ENCODE measurements around the gene PKMYT1.

DNA sequence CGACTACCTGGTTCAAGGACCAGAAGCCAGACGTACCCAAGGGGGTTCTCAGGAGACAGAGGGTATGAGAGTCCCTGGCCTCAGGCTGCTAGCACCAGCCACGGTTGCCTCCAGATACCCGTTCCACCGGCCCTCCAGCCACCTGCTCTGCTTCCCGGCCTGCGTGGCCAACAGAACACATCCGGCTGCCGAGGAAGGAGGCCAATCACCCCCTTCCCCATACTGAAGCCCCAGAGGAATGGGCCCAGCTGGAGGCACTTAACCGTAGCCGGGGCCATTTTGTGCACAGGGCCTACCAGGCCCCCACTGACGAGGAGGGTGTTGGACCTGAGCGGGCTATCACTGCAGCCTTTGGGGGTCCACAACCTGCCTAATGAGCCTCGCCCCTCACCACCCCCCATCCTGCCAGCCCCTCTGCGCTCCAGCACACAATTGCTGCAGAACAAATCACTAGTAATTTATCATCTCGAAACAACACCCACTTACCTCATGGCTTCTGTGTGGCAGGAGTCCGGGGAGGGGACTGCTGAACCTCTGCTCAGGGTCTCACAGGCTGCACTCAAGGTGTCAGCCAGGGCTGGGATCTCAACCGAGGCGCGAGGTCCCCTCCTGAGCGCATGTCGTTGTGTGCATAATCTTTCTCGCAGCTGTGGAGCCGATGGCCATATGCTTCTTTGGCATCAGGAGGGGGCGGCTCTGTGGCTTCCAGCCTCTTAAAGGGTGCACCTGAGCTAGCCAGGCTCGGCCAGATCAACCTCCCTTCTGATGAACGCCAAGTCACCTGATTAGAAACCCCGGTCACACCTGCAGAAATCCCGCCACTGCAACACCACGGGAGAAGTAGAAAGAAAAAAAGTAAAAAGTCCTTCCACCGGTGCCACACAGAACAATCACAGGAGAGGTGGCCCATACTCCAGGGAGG is 26.3 kb downstream of the PKMYT1 start:
- no peak for TF ChIP-seq EZH2 (IDR thresholded peaks at IDR 0.05; ENCODE audit: insufficient read depth, poor library complexity, severe bottlenecking)
- no peak for TF ChIP-seq EZH2phosphoT487 (IDR thresholded peaks at IDR 0.05; ENCODE audit: insufficient read depth, low read depth)
